Memory B cell (primary cell): ENCODE data around the gene ELOVL2.
"Not testable (repeated sequence)": the region's sequence is repeated elsewhere in the genome, so short reads cannot be mapped to it uniquely, and the experiment has no call there.

Experiments used
- ATAC-seq: fragments of 150-1000 bp; cut with Tn5 transposase; 2 replicates; pipeline ENCODE4 v1.10.0; 2021; ENCODE audit warnings: low read depth, mild to moderate bottlenecking, moderate library complexity
- DNase-seq, 2 donors: peaks; one replicate each; pipeline ENCODE4 v3.0.0; 2022; ENCODE audit warnings: low spot score in 2 of 2
- H3K27ac Mint-ChIP-seq: one replicate; pipeline ENCODE4 v1.8.0; 2022; ENCODE audit warnings: mild to moderate bottlenecking, moderate library complexity, mixed read lengths
- H3K27me3 Mint-ChIP-seq: one replicate; pipeline ENCODE4 v1.8.0; 2022; ENCODE audit warnings: mixed read lengths
- H3K36me3 Mint-ChIP-seq: one replicate; pipeline ENCODE4 v1.8.0; 2022; ENCODE audit warnings: mild to moderate bottlenecking, mixed read lengths
- H3K4me1 Mint-ChIP-seq: one replicate; pipeline ENCODE4 v1.8.0; 2022; ENCODE audit warnings: mixed read lengths
- H3K4me3 Mint-ChIP-seq: one replicate; pipeline ENCODE4 v1.8.0; 2022; ENCODE audit warnings: mild to moderate bottlenecking, moderate library complexity, mixed read lengths
- H3K9me3 Mint-ChIP-seq: one replicate; pipeline ENCODE4 v1.8.0; 2022; ENCODE audit warnings: mixed read lengths

The ELOVL2 gene, protein sequence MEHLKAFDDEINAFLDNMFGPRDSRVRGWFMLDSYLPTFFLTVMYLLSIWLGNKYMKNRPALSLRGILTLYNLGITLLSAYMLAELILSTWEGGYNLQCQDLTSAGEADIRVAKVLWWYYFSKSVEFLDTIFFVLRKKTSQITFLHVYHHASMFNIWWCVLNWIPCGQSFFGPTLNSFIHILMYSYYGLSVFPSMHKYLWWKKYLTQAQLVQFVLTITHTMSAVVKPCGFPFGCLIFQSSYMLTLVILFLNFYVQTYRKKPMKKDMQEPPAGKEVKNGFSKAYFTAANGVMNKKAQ

DNA sequence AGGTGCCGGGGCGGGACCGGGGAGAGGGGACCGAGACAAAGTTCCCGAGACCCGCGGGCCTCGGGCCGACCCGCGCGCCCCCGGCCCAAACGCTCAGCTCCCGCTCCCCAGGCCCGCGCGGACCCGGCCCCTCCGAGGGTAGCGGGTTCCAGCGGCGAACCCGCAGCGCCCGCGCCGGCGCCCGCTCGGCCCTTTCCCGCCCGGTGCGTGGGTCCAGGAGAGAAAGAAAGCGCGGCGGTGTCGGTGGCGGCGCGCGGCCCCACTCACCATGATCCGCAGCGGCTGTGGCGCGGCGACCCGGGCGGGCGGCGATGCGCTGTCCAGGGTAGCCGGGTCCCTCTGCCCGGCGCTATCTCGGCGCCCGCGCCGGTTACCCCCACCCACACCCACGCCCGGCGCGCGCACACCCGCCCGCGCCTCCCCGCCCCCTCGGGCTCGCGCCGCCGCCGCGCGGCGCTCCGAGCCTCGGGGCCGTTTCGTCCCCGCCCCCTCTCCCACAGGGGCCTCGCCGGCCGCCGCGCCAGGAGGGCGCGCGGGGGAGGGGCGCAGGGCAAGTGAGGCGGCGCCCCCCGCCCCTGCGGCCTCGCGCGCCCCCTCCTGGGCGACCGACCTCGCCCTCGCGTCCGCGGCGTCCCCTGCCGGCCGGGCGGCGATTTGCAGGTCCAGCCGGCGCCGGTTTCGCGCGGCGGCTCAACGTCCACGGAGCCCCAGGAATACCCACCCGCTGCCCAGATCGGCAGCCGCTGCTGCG, at the start of gene ELOVL2:
TSS of gene ELOVL2 (minus strand) at position 345 of the 751 bp plus-strand sequence. CDS start at position 270, 75 bp downstream.
- DNase-seq (peak; percentile 4 to 36), ATAC-seq (peak; percentile 66)
- H3K4me1 Mint-ChIP-seq: peaks cover 12% of the 10 kb centered on the region
- no peaks in the 10 kb centered on the region for H3K36me3 Mint-ChIP-seq
- peak within 1 kb of the TSS; percentile 1 for H3K27ac Mint-ChIP-seq
- no peaks in the 10 kb centered on the region for H3K9me3 Mint-ChIP-seq
- peaks cover 28% of the 10 kb centered on the region for H3K27me3 Mint-ChIP-seq
- H3K4me3 Mint-ChIP-seq: peak within 1 kb of the TSS; percentile 75

DNA sequence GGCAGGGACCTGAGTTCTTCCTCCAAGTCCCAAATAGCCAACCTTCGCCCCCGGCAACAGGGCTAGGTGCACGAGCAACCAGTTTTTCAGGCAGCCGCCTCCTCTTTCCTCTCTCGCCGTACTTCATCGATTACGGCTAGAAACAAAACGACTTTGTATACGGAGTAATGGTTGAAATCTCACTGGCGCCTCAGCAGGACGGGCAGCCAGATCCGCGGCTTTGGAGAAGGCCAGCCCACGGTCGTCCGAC, 49.2 kb upstream of the ELOVL2 start:
- H3K27ac Mint-ChIP-seq: peak overlapping the region; percentile 94

DNA sequence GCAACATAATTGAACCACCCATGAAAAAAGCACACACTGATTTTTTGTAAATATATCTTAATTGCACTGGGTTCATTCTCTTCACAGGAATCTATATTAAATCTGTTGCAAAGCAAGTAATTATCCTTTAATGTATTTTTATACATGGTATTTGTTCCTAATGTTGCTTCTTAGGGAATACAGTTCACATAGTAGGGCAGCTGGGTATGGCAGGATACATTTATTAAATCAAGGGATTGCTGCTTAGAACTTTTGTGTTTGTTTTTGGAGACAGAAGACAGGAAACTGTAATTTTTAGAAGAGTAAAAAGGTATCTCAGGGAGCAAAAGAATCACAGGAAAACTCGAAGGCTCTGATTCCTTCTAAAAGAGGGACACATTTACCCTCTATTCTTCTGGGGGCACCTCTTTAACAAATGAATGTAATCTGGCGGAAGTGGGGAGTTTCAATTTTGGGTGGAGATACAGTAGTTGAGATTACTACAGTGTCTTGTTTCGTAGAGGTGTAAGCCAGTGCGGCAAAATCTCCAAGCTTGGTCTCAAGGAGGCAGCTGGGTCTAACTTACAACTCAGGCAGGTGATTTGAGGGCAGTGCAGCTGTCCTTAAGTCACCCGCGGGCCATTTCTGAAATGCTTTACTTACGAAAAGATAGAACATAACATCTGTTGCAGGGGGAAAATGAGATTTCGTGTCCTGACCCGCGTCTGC, 48.7 kb upstream of the ELOVL2 start:
- no peaks in the 10 kb centered on the region for H3K9me3 Mint-ChIP-seq
- DNase-seq: no peak

More for the DNA sequence above, 49.2 kb upstream of the ELOVL2 start:
- peak overlapping the region; percentile 94 for H3K4me3 Mint-ChIP-seq
- DNase-seq (no peak), ATAC-seq (peak; percentile 15)
- peaks cover 11% of the 10 kb centered on the region for H3K4me1 Mint-ChIP-seq
- H3K27me3 Mint-ChIP-seq: no peaks in the 10 kb centered on the region
- H3K9me3 Mint-ChIP-seq: no peaks in the 10 kb centered on the region
- H3K36me3 Mint-ChIP-seq: no peaks in the 10 kb centered on the region

DNA sequence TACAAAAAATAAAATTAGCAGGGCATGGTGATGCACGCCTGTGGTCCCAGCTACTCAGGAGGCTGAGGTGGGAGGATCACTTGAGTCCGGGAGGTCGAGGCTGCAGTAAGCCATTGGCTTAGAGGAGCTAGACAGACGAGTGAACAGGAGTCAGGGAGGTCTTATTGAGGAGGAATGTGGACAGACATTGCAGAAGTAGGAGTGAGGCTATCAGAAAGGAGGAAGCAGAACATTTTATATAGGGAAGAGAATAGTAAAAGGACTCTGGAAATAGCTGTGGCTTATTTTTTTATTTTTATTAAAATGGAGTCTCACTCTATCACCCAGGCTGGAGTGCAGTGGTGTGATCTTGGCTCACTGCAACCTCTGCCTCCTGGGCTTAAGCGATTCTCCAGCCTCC, 47.0 kb upstream of the ELOVL2 start:
- not testable (repeated sequence) for H3K27me3 Mint-ChIP-seq, ATAC-seq, H3K27ac Mint-ChIP-seq, H3K9me3 Mint-ChIP-seq, H3K36me3 Mint-ChIP-seq, H3K4me3 Mint-ChIP-seq, DNase-seq
- H3K4me1 Mint-ChIP-seq: peaks cover 11% of the 10 kb centered on the region

More for the DNA sequence above, 48.7 kb upstream of the ELOVL2 start:
- Mint-ChIP-seq H3K36me3 (no peaks in the 10 kb centered on the region), H3K27ac (peak overlapping the region; percentile 94), H3K27me3 (no peaks in the 10 kb centered on the region), H3K4me1 (peaks cover 11% of the 10 kb centered on the region), H3K4me3 (peak overlapping the region; percentile 94)
- peak; percentile 10 for ATAC-seq

DNA sequence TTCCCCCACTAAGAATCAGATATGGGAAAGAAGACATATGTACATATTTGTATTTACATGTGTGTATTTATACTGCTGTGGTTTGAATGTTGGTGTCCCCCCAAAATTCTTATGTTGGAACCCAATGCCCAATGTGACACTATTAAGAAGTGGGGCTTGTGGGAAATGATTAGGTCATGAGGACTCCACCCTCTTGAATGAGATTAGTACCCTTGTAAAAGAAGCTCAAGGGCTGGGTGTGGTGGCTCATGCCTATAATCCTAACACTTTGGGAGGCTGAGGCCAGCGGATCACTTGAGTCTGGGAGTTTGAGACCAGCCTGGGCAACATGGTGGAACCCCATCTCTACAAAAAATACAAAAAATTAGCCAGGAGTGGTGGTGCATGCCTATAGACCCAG, 45.6 kb upstream of the ELOVL2 start:
- ATAC-seq (no peak), DNase-seq (no peak)
- Mint-ChIP-seq H3K27me3 (no peaks in the 10 kb centered on the region), H3K36me3 (no peaks in the 10 kb centered on the region), H3K4me1 (peaks cover 8% of the 10 kb centered on the region), H3K4me3 (no peak overlapping the region), H3K9me3 (no peaks in the 10 kb centered on the region), H3K27ac (no peak overlapping the region)

DNA sequence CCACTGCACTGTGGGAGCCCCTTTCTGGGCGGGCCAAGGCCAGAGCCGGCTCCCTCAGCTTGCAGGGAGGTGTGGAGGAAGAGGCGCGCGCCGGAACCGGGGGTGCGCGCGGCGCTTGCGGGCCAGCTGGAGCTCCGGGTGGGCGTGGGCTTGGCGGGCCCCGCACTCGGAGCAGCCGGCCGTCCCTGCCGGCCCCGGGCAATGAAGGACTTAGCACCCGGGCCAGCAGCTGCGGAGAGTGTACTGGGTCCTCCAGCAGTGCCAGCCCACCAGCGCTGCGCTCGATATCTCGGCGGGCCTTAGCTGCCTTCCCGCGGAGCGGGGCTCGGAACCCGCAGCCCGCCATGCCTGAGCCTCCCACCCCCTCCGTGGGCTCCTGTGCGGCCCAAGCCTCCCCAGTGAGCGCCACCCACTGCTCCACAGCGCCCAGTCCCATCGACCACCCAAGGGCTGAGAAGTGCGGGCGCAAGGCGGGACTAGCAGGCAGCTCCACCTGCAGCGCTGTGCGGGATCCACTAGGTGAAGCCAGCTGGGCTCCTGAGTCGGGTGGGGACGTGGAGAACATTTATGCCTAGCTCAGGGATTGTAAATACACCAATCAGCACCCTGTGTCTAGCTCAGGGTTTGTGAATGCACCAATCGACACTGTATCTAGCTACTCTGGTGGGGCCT, 43.2 kb upstream of the ELOVL2 start:
- not testable (repeated sequence) for H3K4me1 Mint-ChIP-seq

DNA sequence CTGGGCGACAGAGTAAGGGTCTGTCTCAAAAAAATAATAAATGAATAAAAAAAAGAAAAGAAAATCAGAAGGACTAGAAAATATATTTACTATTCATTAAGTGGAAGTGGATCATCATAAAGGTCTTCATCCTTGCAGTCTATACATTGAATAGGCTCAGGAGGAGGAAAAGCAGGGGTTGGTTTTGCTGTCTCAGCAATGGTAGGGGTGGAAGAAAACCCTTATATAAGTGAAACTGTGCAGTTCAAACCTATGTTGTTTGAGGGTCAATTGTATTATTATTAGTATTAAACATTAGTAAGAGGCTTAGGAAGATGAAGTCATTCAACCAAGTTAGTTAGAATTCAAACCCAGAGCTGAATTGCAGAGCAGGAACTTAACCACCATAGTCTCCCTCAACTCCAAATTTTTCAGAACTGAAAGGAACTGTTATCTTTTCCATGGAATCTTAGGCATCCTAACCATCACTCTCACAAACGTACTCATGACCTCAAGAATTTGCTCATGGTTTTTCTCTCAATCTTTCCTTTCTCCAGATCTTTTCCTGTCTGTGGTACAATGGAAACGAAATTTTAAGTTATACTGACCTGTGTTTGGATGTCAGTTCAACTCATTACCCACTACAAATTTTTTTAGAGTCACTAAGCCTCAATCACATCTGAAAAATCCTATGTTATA, 41.8 kb upstream of the ELOVL2 start:
- Mint-ChIP-seq H3K9me3 (no peaks in the 10 kb centered on the region), H3K4me1 (no peaks in the 10 kb centered on the region), H3K27ac (no peak overlapping the region), H3K36me3 (no peaks in the 10 kb centered on the region), H3K4me3 (no peak overlapping the region), H3K27me3 (peaks cover 5% of the 10 kb centered on the region)
- DNase-seq (no peak), ATAC-seq (no peak)

More for the DNA sequence above, 43.2 kb upstream of the ELOVL2 start:
- H3K4me3 Mint-ChIP-seq, H3K27ac Mint-ChIP-seq, DNase-seq, H3K9me3 Mint-ChIP-seq, H3K36me3 Mint-ChIP-seq, H3K27me3 Mint-ChIP-seq, ATAC-seq: not testable (repeated sequence)

DNA sequence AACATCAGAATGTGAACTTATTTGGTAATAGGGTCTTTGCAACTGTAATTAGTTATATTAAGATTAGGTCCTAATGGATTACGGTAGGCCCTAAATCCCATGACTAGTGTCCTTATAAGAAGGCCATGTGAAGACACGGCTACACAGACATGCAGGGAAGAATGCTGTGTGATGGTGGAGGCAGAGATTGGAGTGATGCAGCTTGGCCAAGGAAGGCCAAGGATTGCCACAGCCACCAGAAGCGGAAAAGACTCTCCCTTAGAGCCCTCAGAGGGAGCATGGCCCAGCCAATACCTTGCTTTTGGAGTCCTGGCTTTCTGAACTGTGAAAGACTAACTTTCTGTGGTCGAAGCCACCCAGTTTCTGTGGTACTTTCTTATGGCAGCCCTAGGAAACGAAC, 39.9 kb upstream of the ELOVL2 start:
- H3K27ac Mint-ChIP-seq: no peak overlapping the region
- no peaks in the 10 kb centered on the region for H3K9me3 Mint-ChIP-seq
- DNase-seq: no peak
- no peak overlapping the region for H3K4me3 Mint-ChIP-seq
- no peaks in the 10 kb centered on the region for H3K4me1 Mint-ChIP-seq
- no peak for ATAC-seq
- H3K27me3 Mint-ChIP-seq: peaks cover 5% of the 10 kb centered on the region
- H3K36me3 Mint-ChIP-seq: no peaks in the 10 kb centered on the region

DNA sequence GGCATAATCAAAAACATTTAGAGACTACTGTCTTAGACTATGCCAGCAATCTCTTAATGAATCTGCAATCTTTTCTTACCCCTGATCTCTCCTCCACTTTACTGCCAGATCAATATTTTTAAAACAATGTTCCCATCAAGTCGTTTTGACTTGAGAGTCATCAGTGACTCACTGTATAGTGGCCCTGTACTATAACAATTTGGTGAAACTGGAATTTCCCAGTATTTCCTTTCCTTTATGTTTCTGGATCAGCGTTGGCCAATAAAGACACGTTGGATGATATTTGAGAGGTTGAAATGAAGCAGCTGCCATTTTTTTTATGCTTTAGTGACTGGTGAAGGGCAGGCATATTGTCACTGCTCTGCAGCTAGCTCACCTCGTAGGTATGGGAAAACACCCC, 39.4 kb upstream of the ELOVL2 start:
- Mint-ChIP-seq H3K27ac (no peak overlapping the region), H3K27me3 (peaks cover 5% of the 10 kb centered on the region), H3K4me1 (no peaks in the 10 kb centered on the region), H3K36me3 (no peaks in the 10 kb centered on the region), H3K9me3 (no peaks in the 10 kb centered on the region), H3K4me3 (no peak overlapping the region)
- ATAC-seq (no peak), DNase-seq (no peak)

DNA sequence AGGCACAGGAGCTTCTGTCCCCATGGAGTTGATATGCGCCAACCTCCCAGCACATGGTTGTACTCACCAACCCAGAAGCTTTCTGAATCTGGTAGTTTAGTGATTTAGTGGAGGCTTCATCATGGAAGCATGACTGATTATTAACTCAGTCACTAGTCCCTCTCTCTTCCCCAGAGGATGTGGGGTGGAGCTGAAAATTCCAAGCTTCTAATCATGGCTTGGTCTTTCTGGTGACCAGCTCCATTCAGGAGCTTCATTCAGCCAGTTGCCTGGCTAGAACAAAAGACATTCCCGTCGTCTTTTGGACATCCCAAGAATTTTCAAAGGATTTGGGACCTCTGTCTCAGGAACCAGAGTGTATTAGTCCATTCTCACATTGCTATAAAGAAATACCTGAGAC, 36.2 kb upstream of the ELOVL2 start:
- Mint-ChIP-seq H3K9me3 (no peaks in the 10 kb centered on the region), H3K4me3 (no peak overlapping the region), H3K27me3 (peaks cover 5% of the 10 kb centered on the region), H3K4me1 (no peaks in the 10 kb centered on the region), H3K27ac (no peak overlapping the region), H3K36me3 (no peaks in the 10 kb centered on the region)
- ATAC-seq (no peak), DNase-seq (no peak)

DNA sequence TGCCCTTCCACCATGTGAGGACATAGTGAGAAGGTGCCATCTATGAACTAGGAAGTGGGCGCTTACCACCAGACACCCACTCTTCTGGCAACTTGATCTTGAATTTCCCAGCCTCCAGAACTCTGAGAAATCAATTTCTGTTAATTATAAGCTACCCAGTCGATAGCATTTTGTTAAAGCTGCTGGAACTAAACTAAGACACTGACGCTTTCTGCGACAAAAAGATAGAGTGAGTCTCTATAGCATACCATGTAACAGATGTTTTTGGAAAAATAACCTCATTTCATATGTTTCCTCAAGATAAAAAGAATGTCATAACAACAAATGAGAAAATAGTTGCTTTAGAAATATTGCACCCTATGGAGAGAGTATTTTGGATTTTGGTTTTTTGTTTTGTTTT, 34.2 kb upstream of the ELOVL2 start:
- no peaks in the 10 kb centered on the region for H3K4me1 Mint-ChIP-seq
- H3K36me3 Mint-ChIP-seq: no peaks in the 10 kb centered on the region
- no peak overlapping the region for H3K4me3 Mint-ChIP-seq
- H3K27me3 Mint-ChIP-seq: no peaks in the 10 kb centered on the region
- DNase-seq (no peak), ATAC-seq (no peak)
- no peaks in the 10 kb centered on the region for H3K9me3 Mint-ChIP-seq
- H3K27ac Mint-ChIP-seq: no peak overlapping the region

DNA sequence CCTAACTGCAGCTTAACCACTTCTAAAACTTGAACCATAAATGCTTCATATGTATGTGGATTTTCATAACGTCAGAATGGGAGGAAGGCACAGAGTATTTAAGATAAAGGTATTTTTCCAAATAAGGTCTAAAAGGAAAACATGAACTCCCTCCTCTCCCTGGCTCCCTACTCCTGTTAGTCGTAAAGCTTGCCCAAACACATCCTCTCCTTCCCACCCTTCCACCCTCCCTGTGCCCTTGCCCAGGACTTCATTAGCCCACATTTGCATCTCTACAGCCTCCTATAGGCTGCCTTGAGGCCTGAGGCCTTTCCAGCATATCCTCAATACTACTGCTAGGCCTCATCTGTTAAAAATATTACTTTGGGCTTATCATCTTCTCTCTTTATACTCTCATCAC, 32.4 kb upstream of the ELOVL2 start:
- Mint-ChIP-seq H3K9me3 (no peaks in the 10 kb centered on the region), H3K27ac (no peak overlapping the region), H3K4me3 (no peak overlapping the region), H3K36me3 (no peaks in the 10 kb centered on the region), H3K27me3 (peaks cover 1% of the 10 kb centered on the region), H3K4me1 (no peaks in the 10 kb centered on the region)
- no peak for DNase-seq
- ATAC-seq: no peak

DNA sequence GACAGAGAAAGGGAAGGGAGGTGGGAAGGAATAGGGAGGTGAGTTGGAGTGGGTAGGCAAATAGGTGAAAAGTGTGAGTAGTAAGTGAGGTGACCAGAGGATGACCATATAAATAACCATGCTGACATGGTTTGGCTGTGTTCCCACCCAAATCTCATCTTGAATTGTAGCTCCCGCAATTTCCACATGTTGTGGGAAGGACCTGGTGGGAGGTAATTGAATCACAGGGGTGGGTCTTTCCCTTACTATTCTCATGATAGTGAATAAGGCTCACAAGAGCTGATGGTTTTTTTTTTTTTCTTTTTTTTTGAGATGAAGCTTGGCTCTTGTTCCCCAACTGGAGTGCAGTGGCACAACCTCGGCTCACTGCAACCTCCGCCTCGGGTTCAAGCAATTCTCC, 28.0 kb upstream of the ELOVL2 start:
- Mint-ChIP-seq H3K4me1 (no peaks in the 10 kb centered on the region), H3K9me3 (no peaks in the 10 kb centered on the region), H3K36me3 (no peaks in the 10 kb centered on the region), H3K27me3 (peaks cover 3% of the 10 kb centered on the region), H3K4me3 (no peak overlapping the region), H3K27ac (no peak overlapping the region)
- DNase-seq: no peak
- no peak for ATAC-seq
